Measurements from ENCODE around the gene IL11RA.

- TF ChIP-seq CTCF (IDR thresholded peaks at IDR 0.05) (no peak), POLR2A (IDR thresholded peaks at IDR 0.05) (no peak)
These were observed 3.4 kb downstream of the IL11RA start for GRCh38 chr9:34655394-34655793.

All from right lobe of liver (tissue), 4 donors.